ENCODE results near the gene NFATC1.
A peak's percentile ranks its signal among the peaks of the same experiment; 100 is the strongest.

Gene NFATC1

DNA sequence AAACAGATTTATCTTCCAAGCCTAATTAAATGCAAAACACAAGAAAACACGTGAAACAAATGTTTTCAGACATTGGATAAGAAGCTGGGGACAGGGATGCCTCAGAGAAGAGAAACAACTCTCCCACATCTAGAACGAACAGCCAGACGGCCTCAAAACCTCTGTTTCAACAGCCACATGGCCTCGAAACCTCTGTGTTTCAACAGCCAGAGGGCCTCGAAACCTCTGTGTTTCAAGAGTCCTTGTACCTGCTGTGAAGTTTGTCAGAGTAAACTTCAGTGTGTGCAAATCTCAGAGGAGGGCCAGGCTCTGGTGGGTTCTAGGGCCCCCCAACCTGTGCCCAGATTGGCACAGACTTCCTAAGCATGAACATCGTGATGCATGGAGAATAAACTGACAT is 43.3 kb upstream of the NFATC1 start:
- H3K36me3 ChIP-seq (ENCODE audit: insufficient read depth, low read length): peaks cover 4% of the 10 kb centered on the region; the same call in 1 of the 2 replicates
- no peaks in the 10 kb centered on the region for H3K79me2 ChIP-seq (ENCODE audit: insufficient read depth, low read length)
- no peaks in the 10 kb centered on the region for H3K9me2 ChIP-seq (ENCODE audit: low read depth, low read length)
- no peak overlapping the region for H3K9ac ChIP-seq (ENCODE audit: low read length)
- H3K4me3 ChIP-seq (ENCODE audit: low read depth, low read length, poor library complexity, severe bottlenecking): no peak overlapping the region
- H3K27me3 ChIP-seq (ENCODE audit: insufficient read depth, low read length): no peaks in the 10 kb centered on the region
- no peaks in the 10 kb centered on the region for H3F3A ChIP-seq (ENCODE audit: insufficient read depth, low read length)
- H4K20me1 ChIP-seq (ENCODE audit: insufficient read depth, low read length): no peaks in the 10 kb centered on the region
- H3K4me1 ChIP-seq (ENCODE audit: insufficient read depth, low read length, severe bottlenecking): peaks cover 21% of the 10 kb centered on the region
- TF ChIP-seq EZH2 (IDR thresholded peaks at IDR 0.05; ENCODE audit: borderline replicate concordance, low read length): no peak
- TF ChIP-seq, protein P1, sequence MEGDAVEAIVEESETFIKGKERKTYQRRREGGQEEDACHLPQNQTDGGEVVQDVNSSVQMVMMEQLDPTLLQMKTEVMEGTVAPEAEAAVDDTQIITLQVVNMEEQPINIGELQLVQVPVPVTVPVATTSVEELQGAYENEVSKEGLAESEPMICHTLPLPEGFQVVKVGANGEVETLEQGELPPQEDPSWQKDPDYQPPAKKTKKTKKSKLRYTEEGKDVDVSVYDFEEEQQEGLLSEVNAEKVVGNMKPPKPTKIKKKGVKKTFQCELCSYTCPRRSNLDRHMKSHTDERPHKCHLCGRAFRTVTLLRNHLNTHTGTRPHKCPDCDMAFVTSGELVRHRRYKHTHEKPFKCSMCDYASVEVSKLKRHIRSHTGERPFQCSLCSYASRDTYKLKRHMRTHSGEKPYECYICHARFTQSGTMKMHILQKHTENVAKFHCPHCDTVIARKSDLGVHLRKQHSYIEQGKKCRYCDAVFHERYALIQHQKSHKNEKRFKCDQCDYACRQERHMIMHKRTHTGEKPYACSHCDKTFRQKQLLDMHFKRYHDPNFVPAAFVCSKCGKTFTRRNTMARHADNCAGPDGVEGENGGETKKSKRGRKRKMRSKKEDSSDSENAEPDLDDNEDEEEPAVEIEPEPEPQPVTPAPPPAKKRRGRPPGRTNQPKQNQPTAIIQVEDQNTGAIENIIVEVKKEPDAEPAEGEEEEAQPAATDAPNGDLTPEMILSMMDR (IDR thresholded peaks at IDR 0.05; ENCODE audit: low read length): no peak
- no peak overlapping the region for H3K27ac ChIP-seq (ENCODE audit: low read depth, low read length, poor library complexity, severe bottlenecking)
- H3K4me2 ChIP-seq (ENCODE audit: low read length): no peak overlapping the region
- no peaks in the 10 kb centered on the region for H3K9me3 ChIP-seq (ENCODE audit: low read length)
- H2AFZ ChIP-seq (ENCODE audit: low read length): no peak overlapping the region

DNA sequence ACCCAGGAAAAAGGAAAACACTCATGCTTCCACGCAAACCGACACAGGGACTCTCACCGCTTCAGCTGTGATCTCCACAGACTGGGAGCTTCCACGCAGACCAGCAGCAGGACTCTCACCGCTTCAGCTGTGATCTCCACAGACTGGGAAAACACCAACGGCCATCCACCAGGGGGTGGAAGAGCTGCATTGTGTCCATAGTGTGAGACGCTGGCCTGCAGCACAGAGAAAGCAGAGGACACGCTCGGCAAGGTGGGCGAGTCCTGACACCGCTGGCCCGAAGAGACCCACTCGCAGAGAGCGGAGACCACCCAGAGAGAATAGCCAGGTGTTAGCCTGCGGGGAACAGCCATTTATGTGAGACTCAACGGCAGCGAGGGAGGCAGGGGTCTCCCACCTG is 42.5 kb upstream of the NFATC1 start:
- Histone ChIP-seq H3K4me3 (ENCODE audit: low read depth, low read length, poor library complexity, severe bottlenecking) (no peak overlapping the region), H2AFZ (ENCODE audit: low read length) (no peak overlapping the region), H3K4me2 (ENCODE audit: low read length) (no peak overlapping the region), H3K9me2 (ENCODE audit: low read depth, low read length) (no peaks in the 10 kb centered on the region), H3K36me3 (ENCODE audit: insufficient read depth, low read length) (peaks cover 4% of the 10 kb centered on the region; the same call in 1 of the 2 replicates), H3K27me3 (ENCODE audit: insufficient read depth, low read length) (no peaks in the 10 kb centered on the region), H3K9ac (ENCODE audit: low read length) (no peak overlapping the region), H4K20me1 (ENCODE audit: insufficient read depth, low read length) (no peaks in the 10 kb centered on the region), H3K27ac (ENCODE audit: low read depth, low read length, poor library complexity, severe bottlenecking) (no peak overlapping the region), H3F3A (ENCODE audit: insufficient read depth, low read length) (no peaks in the 10 kb centered on the region), H3K9me3 (ENCODE audit: low read length) (no peaks in the 10 kb centered on the region), H3K79me2 (ENCODE audit: insufficient read depth, low read length) (no peaks in the 10 kb centered on the region), H3K4me1 (ENCODE audit: insufficient read depth, low read length, severe bottlenecking) (peaks cover 21% of the 10 kb centered on the region)
- no peak for TF ChIP-seq EZH2 (IDR thresholded peaks at IDR 0.05; ENCODE audit: borderline replicate concordance, low read length)
- TF ChIP-seq, protein P1 (IDR thresholded peaks at IDR 0.05; ENCODE audit: low read length): 0 out of 2 replicates have a peak, but pooled peaks have one; percentile 5

DNA sequence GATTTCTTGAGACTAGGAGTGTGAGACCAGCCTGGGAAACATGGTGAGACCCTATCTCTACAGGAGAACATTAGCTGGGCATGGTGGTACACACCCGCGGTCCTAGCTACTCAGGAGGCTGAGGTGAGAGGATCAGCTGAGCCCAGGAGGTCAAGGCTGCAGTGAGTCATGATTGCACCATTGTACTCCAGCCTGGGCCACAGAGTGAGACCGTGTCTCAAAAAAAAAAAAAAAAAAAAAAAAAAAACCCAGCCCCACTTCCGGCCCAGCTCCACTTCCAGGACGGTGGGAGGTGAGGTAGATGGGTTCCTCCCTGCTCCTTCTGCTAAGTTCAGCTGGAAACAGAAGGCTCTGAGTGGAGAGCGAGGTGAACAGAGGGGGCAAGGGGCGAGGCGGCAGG is 41.4 kb upstream of the NFATC1 start:
- H3K9ac ChIP-seq (ENCODE audit: low read length): no peak overlapping the region
- no peaks in the 10 kb centered on the region for H3K9me2 ChIP-seq (ENCODE audit: low read depth, low read length)
- H3K9me3 ChIP-seq (ENCODE audit: low read length): no peaks in the 10 kb centered on the region
- peaks cover 21% of the 10 kb centered on the region for H3K4me1 ChIP-seq (ENCODE audit: insufficient read depth, low read length, severe bottlenecking)
- TF ChIP-seq, protein P1 (IDR thresholded peaks at IDR 0.05; ENCODE audit: low read length): no peak
- no peak for TF ChIP-seq EZH2 (IDR thresholded peaks at IDR 0.05; ENCODE audit: borderline replicate concordance, low read length)
- H4K20me1 ChIP-seq (ENCODE audit: insufficient read depth, low read length): no peaks in the 10 kb centered on the region
- no peak overlapping the region for H3K4me3 ChIP-seq (ENCODE audit: low read depth, low read length, poor library complexity, severe bottlenecking)
- H3K4me2 ChIP-seq (ENCODE audit: low read length): no peak overlapping the region
- H3K79me2 ChIP-seq (ENCODE audit: insufficient read depth, low read length): no peaks in the 10 kb centered on the region
- H3K27ac ChIP-seq (ENCODE audit: low read depth, low read length, poor library complexity, severe bottlenecking): no peak overlapping the region
- H3K36me3 ChIP-seq (ENCODE audit: insufficient read depth, low read length): peaks cover 4% of the 10 kb centered on the region; the same call in 1 of the 2 replicates
- H3F3A ChIP-seq (ENCODE audit: insufficient read depth, low read length): no peaks in the 10 kb centered on the region
- no peak overlapping the region for H2AFZ ChIP-seq (ENCODE audit: low read length)
- H3K27me3 ChIP-seq (ENCODE audit: insufficient read depth, low read length): no peaks in the 10 kb centered on the region
